Left colon (tissue), 2 donors: ENCODE data around the gene CCNL2. TPM values are rescaled to one million over a fixed set of nuclear protein-coding genes. Genes with fewer than 3 reads are reported as not detected.

Experiments
- ATAC-seq: fragments of 200-7000 bp; cut with Tn5 transposase; one replicate; pipeline ENCODE4 v1.9.1; 2020; ENCODE audit warnings: mild to moderate bottlenecking, moderate library complexity
- DNase-seq, 2 donors: peaks; one replicate each; pipeline ENCODE4 v3.0.0-alpha.2; 2020
- intact Hi-C, 2 donors: fragments of 100-400 bp; cut with DNase I in 1 of 2; cut with micrococcal nuclease in 1 of 2; formaldehyde crosslinking; loops; one replicate each; pipeline versions ENCODE4 v1.11.2 to v1.14.0; 2022; cut with DNase I, micrococcal nuclease
- total RNA-seq, 2 donors: library from RNA; stranded (reverse); fragmentation: NEBNext Ultra II Directional; extraction: Animal tissue kit (Norgen Biotek cat#: 25700); gene quantifications; one replicate each; pipeline ENCODE4 v1.2.1, GENCODE V29; 2021
- donor health status: DM: no; HTN: no; CAD: no.
- donor health status: DM: yes; HTN: yes; CAD: no.

CCNL2 gene
- total RNA-seq, 2 donors from 2014 or later = 115 to 129 TPM

- ATAC-seq (no peak), DNase-seq (no peak)
- intact Hi-C loops = no loop called here
Measured at GRCh38 chr1:1352786-1353388, 46.2 kb downstream of the CCNL2 start.

GRCh38 chr1:1351511-1352427 is 47.4 kb downstream of the CCNL2 start:
- intact Hi-C loops = no loop called here
- ATAC-seq (no peak), DNase-seq (no peak)

DNA sequence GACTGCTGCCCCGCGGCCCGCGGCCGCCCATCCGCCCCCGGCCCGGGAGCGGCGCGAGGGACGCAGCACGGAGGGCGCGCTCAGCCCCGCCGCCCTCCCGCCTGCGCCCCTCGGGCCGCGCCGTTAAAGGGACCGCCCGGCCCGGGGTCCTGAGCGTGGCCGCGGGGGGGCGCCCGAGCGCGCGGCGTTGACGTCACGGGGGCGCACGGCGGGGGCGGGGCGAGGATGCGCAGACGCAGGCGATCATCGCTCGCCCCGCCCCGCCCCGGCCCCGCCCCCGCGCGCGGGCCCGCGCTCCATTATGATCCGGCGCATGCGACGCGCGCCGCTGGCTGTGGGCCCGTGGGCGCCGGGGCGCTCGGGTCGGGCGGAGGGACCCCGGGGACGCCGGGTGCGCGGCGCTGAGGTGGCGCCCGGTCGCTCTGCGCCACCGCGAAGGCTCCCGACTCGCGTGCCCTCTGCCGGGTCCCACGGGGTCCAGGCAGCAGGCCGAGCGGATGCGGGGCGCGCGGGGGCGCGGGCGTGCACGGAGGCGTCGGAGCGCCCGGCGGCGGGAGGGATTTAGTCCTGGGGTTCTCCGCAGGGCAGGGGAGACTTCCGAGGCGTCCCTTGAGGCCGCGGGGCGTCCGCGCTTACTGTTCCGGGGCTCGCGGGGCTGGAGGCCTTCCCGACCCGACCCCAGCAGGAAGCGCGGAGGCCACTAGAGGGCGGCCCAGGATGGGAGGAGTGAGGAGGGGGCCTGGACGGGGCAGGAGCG is 49.7 kb downstream of the CCNL2 start, which contains the start of gene DVL1:
TSS of gene DVL1 (minus strand) at position 163 of the 757 bp plus-strand sequence. CDS start 353 bp downstream, outside the sequence.
- ATAC-seq (peak; percentile 36), DNase-seq (peak in 1 of 2 donors; percentile 76)
- intact Hi-C loops = no loop called here

GRCh38 chr1:1348420-1349255 is 50.5 kb downstream of the CCNL2 start:
- intact Hi-C loops = no loop called here
- DNase-seq = peak in 1 of 2 donors; percentile 65
- ATAC-seq = peak; percentile 26

GRCh38 chr1:1347663-1348419 is 51.3 kb downstream of the CCNL2 start:
- DNase-seq (peak; percentile 74 to 77), ATAC-seq (peak; percentile 76)
- intact Hi-C loops = no loop called here

DNA sequence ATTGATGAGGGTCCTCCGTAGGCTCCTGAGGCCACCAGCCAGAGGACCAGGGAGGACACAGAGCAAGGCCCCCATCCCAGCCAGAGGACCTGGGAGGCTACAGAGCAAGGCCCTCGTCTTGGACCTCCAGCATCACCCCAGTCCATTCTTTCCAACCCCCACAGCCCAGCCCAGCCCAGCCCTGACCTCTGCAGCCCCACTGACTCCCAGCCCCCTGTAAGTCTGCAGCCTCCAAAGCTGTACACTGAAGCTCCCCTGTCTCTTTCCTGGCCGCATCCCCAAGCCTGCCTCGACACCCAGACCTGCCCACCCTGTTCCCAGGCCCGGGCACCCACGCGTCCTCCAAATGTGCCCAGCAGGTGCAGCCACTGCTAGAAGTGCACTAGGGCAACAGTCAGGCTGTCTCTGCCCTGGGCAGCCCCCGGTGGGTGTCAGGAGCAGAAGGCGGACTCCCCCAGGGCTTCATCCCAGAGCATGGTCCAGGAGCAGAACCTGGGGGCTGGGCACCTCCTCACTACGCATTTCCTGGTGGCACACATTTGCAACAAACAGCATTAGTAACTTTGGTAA is 52.0 kb downstream of the CCNL2 start:
- DNase-seq = no peak
- ATAC-seq = no peak
- intact Hi-C loops = no loop called here

GRCh38 chr1:1346501-1346890 is 52.6 kb downstream of the CCNL2 start:
- no peak for ATAC-seq
- DNase-seq = no peak
- intact Hi-C loops = no loop called here

- no peak for DNase-seq
- ATAC-seq = no peak
- intact Hi-C loops = no loop called here
Measured at GRCh38 chr1:1345860-1346500, 53.2 kb downstream of the CCNL2 start.

GRCh38 chr1:1345384-1345783 is 53.8 kb downstream of the CCNL2 start:
- ATAC-seq = no peak
- intact Hi-C loops = no loop called here
- DNase-seq = no peak

GRCh38 chr1:1344655-1345361 is 54.3 kb downstream of the CCNL2 start:
- DNase-seq = peak in 1 of 2 donors; percentile 69
- peak; percentile 27 for ATAC-seq
- intact Hi-C loops = no loop called here

DNA sequence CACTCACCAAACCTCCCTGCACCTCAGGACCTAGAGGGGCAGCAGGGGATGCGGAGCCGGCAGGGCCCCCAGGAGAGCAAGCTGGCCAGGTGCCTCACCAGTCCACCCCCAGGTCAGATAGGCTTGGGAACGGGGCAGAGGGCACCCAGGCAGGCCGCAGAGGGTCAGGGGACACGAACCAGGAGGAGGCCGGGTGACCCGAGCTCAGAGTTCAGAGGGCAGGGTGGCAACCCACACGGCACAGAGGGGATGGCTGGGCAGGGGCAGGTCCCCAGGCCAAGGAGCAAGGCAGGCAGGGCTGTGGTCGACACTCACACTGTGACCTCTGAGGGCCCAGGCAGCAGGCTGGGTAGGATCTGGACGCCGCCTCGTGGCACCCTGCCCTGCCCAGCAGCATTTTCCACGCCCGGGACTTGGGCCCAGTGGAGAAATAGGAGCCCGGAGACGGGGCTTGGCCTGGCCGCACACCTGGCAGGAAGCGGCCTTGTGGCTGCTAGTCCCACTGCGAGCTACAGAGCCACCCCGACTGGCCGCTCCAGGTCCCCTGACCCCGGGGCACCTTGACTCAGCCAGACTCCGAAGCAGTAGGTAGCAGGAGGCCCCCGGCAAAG is 55.2 kb downstream of the CCNL2 start:
- no peak for DNase-seq
- ATAC-seq = no peak
- intact Hi-C loops = no loop called here

DNA sequence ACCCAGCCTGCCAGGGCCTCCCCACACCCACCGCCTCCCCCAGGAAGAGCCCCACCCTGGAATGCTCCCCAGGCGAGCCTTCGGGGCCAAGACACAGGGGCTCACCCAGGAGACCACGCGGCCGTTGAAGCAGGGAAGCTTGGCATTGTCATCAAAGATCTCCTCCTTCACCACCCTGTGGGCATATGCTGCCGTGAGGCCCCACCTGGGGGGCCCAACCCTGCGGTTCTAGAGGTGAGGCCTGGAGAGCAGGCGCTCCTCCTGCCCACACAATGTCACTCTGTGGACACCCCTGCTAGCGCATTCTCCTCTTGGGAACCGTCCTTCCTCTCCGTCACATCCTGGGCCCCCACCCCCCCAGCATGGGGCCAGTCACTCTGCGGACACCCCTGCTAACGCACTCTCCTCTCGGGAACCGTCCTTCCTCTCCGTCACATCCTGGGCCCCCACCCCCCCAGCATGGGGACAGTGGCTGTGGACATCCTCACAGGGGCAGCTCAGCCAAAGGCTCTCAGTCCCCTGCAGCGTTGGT is 56.5 kb downstream of the CCNL2 start:
- intact Hi-C loops = no loop called here
- DNase-seq = no peak
- ATAC-seq = no peak

- intact Hi-C loops = no loop called here
- ATAC-seq (no peak), DNase-seq (no peak)
Measured at GRCh38 chr1:1342061-1342562, 57.0 kb downstream of the CCNL2 start.

DNA sequence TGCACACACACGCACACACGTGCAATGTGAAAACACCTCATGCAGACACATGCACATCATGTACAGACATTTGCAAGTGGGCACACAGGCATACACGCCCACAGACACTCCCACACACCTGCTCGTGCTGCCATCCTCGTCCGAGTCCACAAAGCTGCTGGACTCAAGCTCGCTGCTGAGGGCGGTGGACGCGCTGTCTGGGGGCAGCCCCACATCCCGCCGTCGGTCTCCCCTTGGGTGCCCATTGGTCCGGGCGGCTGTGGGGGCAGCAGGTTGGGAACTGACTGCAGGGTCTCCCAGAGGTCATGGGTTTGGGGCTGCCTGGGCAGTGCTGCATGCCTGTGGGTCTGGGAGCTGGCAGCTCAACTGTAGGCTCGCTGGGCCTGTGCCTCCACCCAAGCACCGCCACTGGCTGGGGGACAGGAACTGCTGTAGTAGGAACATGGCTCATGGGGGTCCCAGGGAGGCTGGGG is 57.5 kb downstream of the CCNL2 start:
- no peak for DNase-seq
- intact Hi-C loops = no loop called here
- no peak for ATAC-seq

DNA sequence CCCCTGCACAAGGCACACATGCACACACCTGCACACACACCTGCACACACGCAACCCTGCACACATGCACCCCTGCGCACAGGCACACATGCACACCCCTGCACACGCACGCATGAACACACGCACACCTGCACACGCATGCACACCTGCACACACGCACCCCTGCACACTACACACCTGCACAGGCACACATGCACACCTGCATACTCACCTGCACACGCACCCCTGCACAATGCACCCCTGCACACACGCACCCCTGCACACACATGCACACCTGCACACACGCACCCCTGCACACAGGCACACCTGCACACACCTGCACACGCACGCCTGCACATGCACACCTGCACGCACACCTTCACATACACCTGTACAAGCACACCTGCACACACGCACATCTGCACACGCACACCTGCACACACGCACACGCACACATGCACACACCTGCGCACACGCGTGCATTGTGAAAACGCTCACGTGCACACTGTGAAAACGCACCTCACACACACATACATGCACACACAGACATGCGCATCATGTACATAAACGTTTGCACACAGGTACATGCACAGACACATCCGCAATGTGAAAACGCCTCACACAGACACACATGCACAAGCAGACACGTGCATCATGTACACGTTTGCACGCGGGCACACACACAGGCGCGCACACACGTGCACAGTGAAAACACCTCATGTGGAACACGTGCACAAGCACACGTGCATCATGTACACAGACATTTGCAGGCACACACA is 58.2 kb downstream of the CCNL2 start:
- intact Hi-C loops = no loop called here
- DNase-seq = no peak
- no peak for ATAC-seq
